Testis (tissue), 3 donors: ENCODE results near the gene CCDC47. TPM values are rescaled to one million over a fixed set of nuclear protein-coding genes. Genes with fewer than 3 reads are reported as not detected.
A peak's percentile ranks its signal among the peaks of the same experiment; 100 is the strongest.

ENCODE experiments used
- DNase-seq: peaks from one replicate; pipeline ENCODE4 v3.0.0-alpha.2; 2019
- H3K27ac ChIP-seq, 2 donors: fragments of 200-600 bp; sonication (generic); one replicate each; pipeline ENCODE4 v1.5.1; 2019
- H3K27me3 ChIP-seq: fragments of 200-600 bp; sonication (generic); one replicate; pipeline ENCODE4 v1.5.1; 2019
- H3K36me3 ChIP-seq: fragments of 200-600 bp; sonication (generic); one replicate; pipeline ENCODE4 v1.5.1; 2017; ENCODE audit warnings: low read depth; ENCODE audit errors: missing control alignments
- H3K4me1 ChIP-seq: fragments of 200-600 bp; sonication (generic); one replicate; pipeline ENCODE4 v1.5.1; 2019
- H3K4me3 ChIP-seq, 2 donors: fragments of 200-600 bp; sonication (generic); one replicate each; pipeline ENCODE4 v1.5.1; 2017 to 2019
- H3K9me3 ChIP-seq: fragments of 200-600 bp; sonication (generic); one replicate; pipeline ENCODE4 v1.5.1; 2017
- CTCF ChIP-seq, 3 experiments: fragments of 450-650 bp in 2 of 3; fragments of 200-600 bp in 1 of 3; sonication (generic) in 1 of 3; IDR thresholded peaks; one replicate each; pipeline ENCODE4 v1.5.1; 2016 to 2019; ENCODE audit warnings: antibody characterized with exemption in 3 of 3, mild to moderate bottlenecking in 2 of 3, moderate library complexity in 1 of 3
- POLR2A ChIP-seq: fragments of 450-650 bp; IDR thresholded peaks from one replicate; pipeline ENCODE4 v1.6.1; 2017; ENCODE audit warnings: antibody characterized with exemption, mild to moderate bottlenecking, moderate library complexity
- WGBS, 2 donors: methylation state at CpG; one replicate each; pipeline ENCODE4 v1.1.5; 2018; 5-methylcytosine and 5-hydroxymethylcytosine counted together
- intact Hi-C: fragments of 100-400 bp; cut with DNase I; formaldehyde crosslinking; loops from one replicate; pipeline ENCODE4 v1.15.1; 2023; ENCODE audit warnings: low total_unique reads
- polyA plus RNA-seq: library from polyadenylated mRNA; stranded (reverse); fragments of 350-450 nt; fragmentation: Illumina TruSeq; extraction: RNeasy Lipid Tissue Mini Kit (QIAGEN cat#74804); gene quantifications from one replicate; pipeline ENCODE4 v1.2.3, GENCODE V29; 2014; ENCODE audit warnings: low read depth, low replicate concordance; ENCODE audit not compliant: insufficient read depth
- total RNA-seq, 2 donors: library from RNA; depleted of rRNA; stranded (reverse); fragments of >200 nt; gene quantifications; one replicate each; pipeline ENCODE4 v1.2.3, GENCODE V29; 2016

The CCDC47 gene
- total and polyA plus RNA-seq, 3 donors from 2014 or later: 52.4 to 68.0 (median 65.7) TPM

- Histone ChIP-seq H3K27ac (no peak overlapping the region), H3K4me1 (peaks cover 8% of the 10 kb centered on the region), H3K27me3 (no peaks in the 10 kb centered on the region), H3K4me3 (no peak overlapping the region), H3K36me3 (no peaks in the 10 kb centered on the region), H3K9me3 (no peaks in the 10 kb centered on the region)
- intact Hi-C loops: no loop called here
- DNase-seq: no peak
- TF ChIP-seq CTCF (IDR thresholded peaks at IDR 0.05) (no peak), POLR2A (no peak)
- WGBS, 2 donors: 83 to 88% methylated on average over 6 to 9 of the region's 9 CpGs
These were observed 68.6 kb downstream of the CCDC47 start for GRCh38 chr17:63704836-63705235.

GRCh38 chr17:63704259-63704576, 69.2 kb downstream of the CCDC47 start:
- 94 to 95% methylated on average over 11 of the region's 11 CpGs for WGBS, 2 donors
- Histone ChIP-seq H3K9me3 (no peaks in the 10 kb centered on the region), H3K4me3 (no peak overlapping the region), H3K36me3 (no peaks in the 10 kb centered on the region), H3K4me1 (peaks cover 8% of the 10 kb centered on the region), H3K27me3 (no peaks in the 10 kb centered on the region), H3K27ac (no peak overlapping the region)
- no peak for DNase-seq
- TF ChIP-seq POLR2A (no peak), CTCF (IDR thresholded peaks at IDR 0.05) (no peak)
- intact Hi-C loops: no loop called here

- Histone ChIP-seq H3K4me3 (no peak overlapping the region), H3K27me3 (no peaks in the 10 kb centered on the region), H3K9me3 (no peaks in the 10 kb centered on the region), H3K4me1 (peaks cover 8% of the 10 kb centered on the region), H3K27ac (no peak overlapping the region), H3K36me3 (no peaks in the 10 kb centered on the region)
- intact Hi-C loops: no loop called here
- no peak for TF ChIP-seq POLR2A
- TF ChIP-seq CTCF (IDR thresholded peaks at IDR 0.05): no peak
- 92 to 94% methylated on average over 16 of the region's 16 CpGs for WGBS, 2 donors
- DNase-seq: peak; percentile 4
These were observed 69.7 kb downstream of the CCDC47 start for GRCh38 chr17:63703556-63704258.

GRCh38 chr17:63703029-63703428, 70.4 kb downstream of the CCDC47 start:
- Histone ChIP-seq H3K27ac (no peak overlapping the region), H3K4me1 (peaks cover 8% of the 10 kb centered on the region), H3K9me3 (no peaks in the 10 kb centered on the region), H3K27me3 (no peaks in the 10 kb centered on the region), H3K36me3 (no peaks in the 10 kb centered on the region), H3K4me3 (no peak overlapping the region)
- intact Hi-C loops: no loop called here
- WGBS, 2 donors: 88 to 96% methylated on average over 3 to 5 of the region's 5 CpGs
- DNase-seq: peak; percentile 10
- no peak for TF ChIP-seq POLR2A
- TF ChIP-seq CTCF (IDR thresholded peaks at IDR 0.05): no peak

GRCh38 chr17:63702721-63703015, 70.7 kb downstream of the CCDC47 start:
- Histone ChIP-seq H3K27me3 (no peaks in the 10 kb centered on the region), H3K36me3 (no peaks in the 10 kb centered on the region), H3K9me3 (no peaks in the 10 kb centered on the region), H3K27ac (no peak overlapping the region), H3K4me3 (no peak overlapping the region), H3K4me1 (peaks cover 8% of the 10 kb centered on the region)
- intact Hi-C loops: no loop called here
- no peak for TF ChIP-seq CTCF (IDR thresholded peaks at IDR 0.05)
- no peak for TF ChIP-seq POLR2A
- 81 to 92% methylated on average over 4 to 6 of the region's 6 CpGs for WGBS, 2 donors
- DNase-seq: peak; percentile 1
